ENCODE results near the gene CRTC1.

Gene CRTC1

DNA sequence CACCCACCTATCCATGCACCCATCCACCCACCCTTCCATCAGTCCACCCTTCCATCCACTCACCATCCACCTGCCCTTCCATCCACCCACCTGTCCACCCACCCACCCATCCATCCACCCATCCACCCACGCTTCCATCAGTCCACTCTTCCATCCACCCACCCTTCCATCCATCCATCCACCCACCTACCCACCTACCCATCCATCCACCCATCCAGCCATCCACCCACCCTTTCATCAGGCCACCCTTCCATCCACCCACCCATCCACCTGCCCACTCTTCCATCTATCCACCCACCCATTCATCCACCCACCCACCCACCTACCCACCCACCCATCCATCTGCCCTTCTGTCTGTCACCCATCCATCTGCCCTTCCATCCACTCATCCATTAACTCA, 29.6 kb upstream of the CRTC1 start:
- no peak for DNase-seq

DNA sequence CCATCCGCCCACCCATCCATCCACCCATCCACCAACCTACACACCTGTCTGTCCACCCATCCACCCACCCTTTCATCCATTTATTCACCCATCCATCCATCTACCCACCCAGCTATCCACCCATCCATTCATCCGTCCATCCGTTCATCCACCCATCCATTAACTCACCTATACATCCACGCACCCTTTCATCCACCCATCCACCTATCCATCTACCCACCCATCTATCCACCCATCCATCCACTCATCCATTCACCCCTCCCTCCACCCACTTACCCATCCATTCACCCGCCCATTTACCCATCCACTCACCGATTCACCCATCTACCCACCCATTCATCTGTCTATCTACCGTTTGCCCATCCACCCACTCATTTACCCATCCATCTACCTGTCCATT, 29.0 kb upstream of the CRTC1 start:
- DNase-seq = no peak

DNA sequence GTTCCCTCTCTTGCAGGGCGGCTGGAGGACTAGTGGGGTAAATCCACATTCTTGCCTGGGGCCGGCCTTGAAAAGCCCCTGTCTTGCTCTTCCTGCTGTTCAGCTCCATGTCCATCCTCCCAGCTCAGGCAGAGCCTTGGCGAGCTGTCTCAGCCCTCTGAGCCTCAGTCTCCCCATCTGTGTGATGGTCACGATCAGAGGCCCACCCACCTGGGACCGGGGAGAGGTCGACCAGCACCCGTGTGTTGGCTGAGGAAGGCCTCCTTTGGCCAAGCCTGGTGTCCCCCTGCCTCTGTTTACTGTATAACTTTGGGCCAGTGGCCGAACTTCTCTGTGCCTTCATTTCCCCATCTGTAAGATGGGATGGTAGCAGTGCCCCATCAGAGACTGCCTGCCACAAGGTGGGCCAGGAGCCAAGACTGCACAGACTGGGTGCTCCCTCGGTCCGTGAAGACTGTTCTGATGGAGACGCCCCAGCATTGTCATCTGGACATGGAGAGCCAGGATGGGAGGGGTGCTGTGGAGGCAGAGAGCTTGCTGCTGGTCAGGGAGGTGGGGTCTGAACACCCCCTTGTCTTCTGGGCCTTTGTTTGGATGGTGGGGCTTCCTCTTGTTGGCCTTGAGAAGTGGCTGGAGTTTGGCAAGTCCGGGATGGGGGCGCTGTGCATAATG, 28.2 kb upstream of the CRTC1 start:
- DNase-seq = no peak

DNA sequence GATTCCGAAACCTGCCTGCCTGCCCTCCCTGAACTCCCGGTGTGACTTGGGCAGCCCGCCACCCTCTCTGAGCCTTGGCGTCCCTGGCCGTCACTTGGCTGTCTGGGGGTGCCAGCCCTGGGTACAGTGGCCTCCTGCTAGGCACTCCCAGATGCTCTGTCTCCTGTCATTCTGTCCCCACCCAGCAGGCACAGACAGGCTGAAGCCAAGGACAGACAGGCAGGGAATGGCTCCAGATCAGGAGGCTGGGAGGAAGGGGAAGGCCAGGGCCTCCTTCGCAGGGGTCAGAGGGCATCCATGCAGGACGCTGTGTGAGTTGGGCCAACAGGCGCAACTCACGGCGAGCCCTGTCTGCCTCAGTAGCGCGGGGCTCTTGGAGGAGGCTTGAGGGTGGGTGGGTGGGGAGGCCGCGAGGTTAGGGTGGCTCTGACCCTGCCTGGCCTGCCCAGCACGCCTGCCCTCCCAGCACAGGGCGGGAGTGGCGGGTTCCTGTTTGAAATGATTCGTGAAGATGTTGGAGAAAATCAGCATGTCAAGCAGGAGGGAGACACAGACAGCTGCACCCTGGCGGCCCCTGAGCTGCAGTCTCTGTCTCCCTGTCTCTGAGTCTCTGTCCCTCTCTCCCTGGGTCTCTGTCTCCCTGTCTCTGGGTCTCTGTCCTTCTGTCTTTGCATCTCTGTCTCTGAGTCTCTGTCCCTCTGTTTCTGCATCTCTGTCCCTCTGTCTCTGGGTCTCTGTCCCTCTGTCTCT, 27.0 kb upstream of the CRTC1 start:
- DNase-seq = no peak

DNA sequence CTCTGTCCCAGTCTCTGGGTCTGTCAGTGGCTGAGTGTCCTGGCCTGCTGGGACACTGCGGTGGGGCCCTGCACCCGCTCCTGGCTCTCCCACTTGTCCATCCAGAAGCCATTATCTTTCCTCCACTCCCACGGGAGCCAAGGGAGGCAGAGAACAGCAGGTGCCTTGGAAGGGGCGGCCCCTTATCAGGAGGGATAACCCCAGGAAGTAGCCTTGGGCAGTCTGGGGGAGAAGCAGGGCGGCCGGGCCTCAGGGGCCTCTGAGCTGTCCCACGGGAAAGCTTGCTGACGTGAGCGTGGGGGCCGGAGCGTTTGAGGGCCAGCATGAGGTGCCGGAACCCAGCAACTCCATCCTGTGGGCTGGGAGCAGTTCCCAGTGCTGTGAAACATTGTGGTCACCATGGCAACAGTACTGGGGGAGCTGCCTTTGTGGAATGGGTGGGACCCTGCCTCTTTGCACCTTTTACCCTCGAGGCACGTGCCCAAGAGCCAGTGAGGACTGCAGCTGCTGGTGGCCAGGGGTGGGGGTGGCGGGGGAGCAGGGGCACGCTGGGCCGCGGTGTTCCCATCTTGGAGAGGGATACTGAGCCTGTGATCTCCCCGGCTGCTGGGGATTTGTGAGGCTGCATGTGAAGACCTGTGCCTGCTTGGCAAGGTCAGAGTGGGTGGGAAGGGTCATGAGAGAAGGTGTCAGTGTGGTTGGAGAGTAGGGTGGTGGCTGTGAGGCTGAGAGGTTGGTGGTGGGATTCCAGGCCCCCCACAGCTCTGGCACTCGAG, 25.7 kb upstream of the CRTC1 start:
- no peak for DNase-seq

DNA sequence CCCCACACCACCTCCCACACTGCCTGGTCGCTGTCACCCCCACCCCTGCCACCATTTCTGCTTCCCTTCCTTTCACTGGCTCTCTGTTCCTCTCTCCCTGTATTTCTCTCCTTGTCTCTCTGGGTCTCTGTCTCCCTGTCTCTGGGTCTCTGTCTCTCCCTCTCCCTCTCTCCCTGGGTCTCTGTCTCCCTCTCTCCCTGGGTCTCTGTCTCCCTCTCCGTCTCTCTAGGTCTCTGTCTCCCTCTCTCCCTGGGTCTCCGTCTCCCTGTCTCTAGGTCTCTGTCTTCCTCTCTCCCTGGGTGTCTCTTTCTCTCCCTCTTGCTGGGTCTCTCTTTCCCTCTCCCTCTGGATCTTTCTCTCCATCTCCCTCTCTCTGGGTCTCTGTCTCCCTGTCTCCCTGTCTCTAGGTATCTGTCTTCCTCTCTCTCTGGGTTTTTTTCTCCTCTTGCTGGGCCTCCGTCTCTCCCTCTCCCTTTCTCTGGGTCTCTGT, 25.1 kb upstream of the CRTC1 start:
- DNase-seq = no peak

DNA sequence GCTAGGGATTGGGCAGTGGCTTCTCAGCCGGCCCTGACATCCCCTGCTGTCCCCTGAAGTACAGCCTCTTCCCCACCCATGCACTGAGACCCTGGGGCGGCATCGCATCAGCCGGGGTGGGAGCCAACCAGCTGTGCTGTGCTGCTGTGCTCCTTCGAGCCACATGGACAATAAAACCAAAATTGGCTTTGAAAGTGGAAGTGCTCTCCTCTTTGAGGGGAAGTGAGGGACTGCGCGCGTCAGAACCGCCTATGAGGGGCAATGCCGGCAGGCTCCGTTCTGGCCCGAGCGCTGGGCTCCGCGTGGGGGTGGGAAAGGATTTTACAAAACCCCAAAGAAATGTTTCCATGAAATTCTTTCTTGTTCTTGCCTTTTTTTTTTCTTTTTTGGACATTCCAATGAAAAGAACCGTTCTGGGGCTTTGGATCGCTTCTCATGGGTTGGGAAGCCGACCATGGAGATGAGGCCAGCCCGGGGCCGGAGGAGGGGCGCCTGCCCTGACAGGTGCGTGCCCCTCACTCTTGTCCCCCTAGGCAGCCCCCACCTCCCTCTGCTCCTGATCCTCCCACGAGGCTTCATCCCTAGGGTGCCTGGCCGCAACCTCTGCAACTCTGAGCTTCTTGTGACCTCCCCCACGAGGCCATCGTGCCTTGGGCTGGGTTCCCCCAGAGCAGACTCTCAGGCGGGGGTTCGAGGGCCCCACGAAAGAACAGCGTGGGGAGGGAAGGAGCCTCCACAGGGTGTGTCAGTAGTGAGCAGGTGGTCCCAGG, 24.0 kb upstream of the CRTC1 start:
- DNase-seq = no peak

DNA sequence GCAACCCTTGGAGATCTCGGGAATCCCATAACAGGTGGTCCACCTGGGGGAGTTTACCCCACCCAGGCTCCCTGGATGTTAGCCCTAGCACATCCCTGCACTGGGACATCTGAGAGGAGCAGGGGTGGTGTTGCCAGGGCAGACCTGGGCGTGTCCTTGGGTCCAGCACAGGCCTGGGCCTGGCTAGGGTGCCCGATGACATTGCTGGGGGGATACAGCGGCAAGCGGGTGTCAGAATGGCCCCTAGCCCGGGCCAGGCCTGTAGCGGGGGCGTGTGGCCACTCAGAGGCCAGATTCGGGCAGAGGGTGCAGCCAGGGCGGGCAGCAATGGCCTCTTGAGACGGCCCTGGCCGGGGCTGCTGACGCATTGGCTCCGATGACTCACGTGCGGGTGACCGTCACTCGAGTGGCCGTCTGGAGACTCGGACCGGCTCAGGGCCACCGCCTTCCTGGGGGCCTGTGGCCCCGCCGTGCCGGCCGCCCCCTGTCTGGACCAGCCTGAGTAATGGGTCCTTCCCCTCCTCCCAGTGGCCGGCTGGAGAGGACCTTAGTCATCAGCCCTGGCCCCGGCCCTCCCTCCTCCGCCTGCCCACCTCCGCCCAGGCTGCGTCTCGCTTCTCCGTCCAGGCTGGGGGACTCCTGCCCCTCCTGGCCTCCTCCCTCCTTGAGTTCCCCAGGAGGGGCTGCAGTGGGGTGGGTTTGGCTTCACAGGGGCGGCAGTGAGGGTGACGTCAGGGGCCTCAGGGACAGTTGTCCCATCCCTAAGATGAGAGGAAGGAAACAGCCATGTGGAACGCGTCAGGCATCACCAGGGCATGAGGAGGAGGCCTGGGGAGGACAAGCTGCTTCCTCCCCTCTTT, 23.2 kb upstream of the CRTC1 start:
- no peak for DNase-seq

DNA sequence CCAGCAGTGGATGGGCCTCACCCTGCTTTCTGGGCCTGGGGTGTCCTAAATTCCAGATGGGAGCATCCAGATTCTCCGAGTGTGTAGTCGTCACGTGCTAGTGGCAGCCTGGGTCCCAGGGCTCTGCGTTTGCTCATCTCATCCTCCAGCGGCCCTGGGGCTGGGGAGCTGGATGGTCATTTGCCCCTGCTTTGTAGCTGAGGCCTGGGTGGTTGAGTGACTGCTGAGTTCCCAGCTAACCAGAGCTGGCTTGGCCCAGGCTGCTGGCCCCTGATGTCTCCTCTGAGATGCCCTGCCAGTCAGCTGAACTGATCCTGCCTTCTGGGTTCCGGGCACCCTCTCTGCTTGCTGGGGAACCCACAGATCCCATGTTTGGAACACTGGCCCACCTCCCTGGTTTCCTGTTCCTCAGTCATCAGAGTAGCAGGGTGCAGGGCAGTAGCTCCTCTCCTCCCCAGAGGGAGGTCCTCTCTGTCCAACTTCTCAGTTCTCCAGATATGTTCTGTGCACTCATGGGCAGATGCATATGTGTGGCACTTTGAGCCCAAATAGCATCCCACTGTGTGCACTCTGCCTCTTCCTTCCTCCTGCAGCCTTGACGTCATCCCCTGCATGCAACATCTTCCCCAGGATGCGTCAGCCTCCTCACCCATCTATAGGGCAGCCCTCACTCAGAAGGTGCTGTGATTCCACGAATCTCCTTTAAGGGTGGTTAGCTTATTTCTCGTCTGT, 22.4 kb upstream of the CRTC1 start:
- no peak for DNase-seq

DNA sequence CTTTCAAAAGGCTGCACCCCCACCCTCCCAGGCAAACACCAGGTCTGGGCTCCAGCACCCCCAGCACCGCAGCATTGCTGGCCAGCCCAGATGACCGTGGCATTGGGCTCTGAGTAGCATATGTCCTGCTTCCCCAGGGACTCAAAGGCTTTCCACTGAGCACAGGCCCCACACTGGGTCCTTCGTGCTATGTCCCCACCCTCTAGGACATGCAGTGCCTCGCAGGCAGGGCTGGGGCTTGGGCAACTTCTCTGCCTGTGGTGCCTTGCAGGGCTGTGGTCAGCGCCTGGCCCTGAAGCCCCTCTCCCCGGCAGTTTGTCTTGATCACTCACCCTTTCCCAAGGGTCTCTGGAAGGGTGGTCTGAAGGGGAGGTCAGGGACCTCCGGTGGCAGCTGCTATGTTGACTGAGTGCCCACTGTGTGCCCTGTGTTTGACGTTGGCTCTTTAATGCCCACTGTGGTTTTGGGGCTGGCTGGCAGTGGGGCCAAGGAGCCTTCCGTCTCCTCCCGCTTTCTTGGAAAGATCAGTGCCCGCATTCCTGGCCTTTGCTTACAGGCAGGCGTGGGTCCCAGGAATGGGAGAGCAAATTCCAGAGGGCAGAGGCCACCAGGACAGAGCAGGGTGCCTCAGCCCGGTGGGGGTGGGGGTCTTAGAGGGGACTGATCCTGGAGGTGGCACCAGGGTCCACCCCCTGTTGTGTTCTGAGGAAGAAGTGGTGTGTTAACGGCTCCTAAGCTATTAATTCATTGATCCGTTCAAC, 20.3 kb upstream of the CRTC1 start:
- no peak for DNase-seq

DNA sequence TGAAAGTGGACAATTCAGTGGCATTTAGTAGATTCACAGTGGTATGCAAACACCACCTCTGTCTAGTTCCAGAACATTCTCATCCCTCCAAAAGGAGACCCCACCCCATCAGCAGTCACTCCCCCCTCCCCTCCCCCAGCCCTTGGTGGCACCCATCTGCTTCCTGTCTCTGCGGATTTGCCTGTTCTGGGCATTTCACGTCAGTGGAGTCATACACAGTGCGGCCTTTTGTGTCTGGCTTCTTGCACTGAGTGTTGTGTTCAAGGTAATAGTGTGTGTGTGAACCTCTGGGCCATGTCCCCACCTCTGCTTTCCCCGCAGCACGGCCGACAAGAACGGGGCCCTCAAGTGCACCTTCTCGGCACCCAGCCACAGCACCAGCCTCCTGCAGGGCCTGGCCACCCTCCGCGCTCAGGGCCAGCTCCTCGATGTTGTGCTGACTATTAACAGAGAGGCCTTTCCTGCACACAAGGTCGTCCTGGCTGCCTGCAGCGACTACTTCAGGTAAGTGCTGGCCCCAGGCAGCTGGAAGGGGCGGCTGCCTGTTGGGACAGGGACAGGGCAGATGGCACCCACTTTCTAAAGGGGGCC, 19.4 kb upstream of the CRTC1 start:
- DNase-seq = no peak

DNA sequence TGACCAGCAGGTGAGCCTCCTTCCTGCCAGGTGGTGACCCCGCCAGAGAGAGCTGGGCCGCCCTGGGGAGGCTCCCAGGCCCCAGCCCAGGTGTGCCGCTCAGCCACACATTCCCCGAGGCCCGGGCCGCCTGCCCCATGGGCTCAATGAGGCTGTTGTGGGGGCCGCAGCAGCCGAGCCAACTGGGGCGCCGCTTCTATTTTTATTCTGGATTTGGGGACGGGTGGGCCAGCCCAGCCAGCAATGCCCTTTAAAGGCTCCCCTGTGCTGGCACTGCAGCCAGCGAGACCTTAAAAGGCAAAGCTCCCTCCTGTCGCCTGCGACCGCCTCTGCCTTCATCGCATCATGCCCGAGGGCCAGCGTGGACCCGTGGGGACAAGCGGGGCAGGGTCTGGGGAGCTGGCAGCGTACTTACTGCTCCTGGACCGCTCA, 17.7 kb upstream of the CRTC1 start:
- no peak for DNase-seq

DNA sequence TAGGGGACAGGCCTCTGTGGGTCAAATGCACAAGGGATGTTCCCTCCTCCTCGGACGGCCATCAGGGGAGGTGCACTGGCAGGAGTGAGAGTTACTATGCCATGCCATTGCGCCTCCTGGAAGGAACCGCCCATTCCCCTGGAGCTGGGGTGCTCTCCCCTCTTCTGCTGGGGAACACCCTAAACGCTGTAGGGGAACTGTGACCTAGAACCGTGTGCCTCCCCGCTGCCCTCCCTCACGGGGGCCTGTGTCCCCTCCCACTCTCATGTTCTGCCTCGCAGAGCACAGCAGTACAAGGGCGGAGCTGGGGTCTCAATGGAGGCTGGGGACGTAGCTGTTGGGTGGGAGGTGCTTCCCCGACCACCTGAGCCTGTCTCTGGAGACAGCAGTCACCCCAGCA, 17.2 kb upstream of the CRTC1 start:
- no peak for DNase-seq

DNA sequence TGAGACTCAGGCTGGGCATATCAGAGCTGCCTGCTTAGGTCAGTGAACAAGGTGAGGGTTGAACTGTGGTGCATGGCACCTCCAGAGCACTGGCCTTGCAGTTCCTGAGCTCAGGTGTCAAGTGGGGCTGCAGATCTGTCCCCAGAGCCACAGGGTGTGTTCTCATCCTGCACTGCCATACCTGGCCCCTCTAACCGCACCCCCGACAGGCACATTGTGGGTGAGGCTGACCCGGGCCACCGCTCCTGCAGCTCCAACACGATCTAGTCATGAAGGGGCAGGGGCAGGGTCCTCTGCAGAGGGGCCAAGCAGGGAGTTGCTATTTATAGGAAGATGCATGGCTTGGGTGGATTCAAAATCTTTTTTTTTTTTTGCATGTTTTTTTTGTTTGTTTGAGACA, 16.7 kb upstream of the CRTC1 start:
- no peak for DNase-seq

DNA sequence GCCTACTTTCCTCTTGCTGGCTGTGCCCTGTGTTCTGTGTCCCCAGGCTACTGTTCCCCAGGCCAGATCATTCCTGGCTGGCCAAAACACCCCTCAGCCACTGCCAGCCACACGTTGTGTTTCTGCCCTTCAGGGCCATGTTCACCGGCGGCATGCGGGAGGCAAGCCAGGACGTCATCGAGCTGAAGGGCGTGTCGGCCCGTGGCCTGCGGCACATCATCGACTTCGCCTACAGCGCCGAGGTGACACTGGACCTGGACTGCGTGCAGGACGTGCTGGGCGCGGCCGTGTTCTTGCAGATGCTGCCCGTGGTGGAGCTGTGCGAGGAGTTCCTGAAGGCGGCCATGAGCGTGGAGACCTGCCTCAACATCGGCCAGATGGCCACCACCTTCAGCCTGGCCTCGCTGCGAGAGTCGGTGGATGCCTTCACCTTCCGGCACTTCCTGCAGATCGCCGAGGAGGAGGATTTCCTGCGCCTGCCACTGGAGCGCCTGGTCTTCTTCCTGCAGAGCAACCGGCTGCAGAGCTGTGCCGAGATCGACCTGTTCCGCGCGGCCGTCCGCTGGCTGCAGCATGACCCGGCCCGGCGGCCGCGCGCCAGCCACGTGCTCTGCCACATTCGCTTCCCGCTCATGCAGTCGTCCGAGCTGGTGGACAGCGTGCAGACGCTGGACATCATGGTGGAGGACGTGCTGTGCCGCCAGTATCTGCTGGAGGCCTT, 15.8 kb upstream of the CRTC1 start:
- no peak for DNase-seq

DNA sequence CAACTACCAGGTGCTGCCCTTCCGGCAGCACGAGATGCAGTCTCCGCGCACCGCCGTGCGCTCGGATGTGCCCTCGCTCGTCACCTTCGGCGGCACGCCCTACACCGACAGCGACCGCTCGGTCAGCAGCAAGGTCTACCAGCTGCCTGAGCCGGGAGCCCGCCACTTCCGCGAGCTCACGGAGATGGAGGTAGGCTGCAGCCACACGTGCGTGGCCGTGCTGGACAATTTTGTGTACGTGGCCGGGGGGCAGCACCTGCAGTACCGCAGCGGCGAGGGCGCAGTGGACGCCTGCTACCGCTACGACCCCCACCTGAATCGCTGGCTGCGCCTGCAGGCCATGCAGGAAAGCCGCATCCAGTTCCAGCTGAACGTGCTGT, 15.2 kb upstream of the CRTC1 start:
- no peak for DNase-seq

DNA sequence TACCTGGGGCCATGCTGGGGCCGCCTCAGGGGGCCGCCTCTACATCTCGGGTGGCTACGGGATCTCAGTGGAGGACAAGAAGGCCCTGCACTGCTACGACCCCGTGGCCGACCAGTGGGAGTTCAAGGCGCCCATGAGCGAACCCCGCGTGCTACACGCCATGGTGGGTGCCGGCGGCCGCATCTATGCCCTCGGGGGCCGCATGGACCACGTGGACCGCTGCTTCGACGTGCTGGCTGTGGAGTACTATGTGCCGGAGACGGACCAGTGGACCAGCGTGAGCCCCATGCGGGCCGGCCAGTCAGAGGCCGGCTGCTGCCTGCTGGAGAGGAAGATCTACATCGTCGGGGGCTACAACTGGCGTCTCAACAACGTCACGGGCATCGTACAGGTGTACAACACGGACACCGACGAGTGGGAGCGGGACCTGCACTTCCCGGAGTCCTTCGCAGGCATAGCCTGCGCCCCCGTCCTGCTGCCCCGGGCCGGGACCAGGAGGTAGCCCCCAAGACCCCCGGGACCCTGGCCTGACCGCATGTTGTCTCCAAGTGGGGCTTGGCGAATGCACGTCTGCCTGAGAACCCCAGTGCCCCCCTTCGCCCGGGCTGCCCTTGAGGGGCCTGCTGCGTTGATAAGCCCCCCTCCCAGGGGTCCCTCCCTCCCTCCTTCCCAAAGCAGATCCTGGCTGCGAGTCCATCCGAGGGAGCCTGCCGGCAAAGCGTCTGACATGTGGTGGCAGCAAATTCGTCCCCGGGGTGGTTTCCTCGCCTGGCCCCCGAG, 14.5 kb upstream of the CRTC1 start:
- DNase-seq = no peak

DNA sequence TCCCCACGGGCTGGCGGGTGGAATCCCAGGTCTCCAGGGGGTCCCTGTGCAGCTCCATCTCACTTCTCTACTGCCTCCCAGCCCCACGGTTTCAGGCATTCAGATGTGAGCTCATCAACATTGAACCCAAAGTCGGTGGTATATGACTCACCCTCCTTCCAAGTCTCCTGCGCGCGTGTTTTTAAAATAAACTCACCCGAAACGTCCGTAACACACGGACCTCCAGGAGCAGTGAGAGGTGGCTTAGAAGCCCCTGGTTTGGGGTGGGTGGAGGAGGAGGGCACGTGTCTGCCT, 14.0 kb upstream of the CRTC1 start:
- DNase-seq = no peak

DNA sequence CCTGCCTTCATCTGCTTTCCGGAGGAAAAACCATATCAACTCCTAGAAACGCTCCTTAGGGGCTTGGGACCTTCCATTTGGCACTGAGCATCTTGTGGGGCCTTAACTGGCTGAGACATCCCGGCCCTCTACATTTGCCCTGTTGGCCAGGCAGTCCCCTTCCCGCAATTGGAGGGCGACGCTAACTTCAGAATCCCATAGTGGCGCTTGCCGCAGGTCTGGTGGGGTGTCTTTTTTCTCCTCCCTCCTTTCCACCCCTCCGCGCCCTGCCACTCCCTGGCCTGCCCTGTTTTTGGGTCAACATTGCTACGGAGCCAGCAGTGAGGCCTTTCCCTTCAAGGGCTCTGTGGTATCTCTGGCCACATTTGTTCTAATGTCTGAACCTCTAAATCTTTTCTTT, 13.6 kb upstream of the CRTC1 start:
- DNase-seq = no peak

Data from stimulated activated CD4-positive, alpha-beta T cell treated with anti-CD3 and anti-CD28 coated beads, Interleukin-15, amount 100 ng/mL, for 24 hours (primary cell).